ENCODE results near the gene HTR4.

The HTR4 gene

DNA sequence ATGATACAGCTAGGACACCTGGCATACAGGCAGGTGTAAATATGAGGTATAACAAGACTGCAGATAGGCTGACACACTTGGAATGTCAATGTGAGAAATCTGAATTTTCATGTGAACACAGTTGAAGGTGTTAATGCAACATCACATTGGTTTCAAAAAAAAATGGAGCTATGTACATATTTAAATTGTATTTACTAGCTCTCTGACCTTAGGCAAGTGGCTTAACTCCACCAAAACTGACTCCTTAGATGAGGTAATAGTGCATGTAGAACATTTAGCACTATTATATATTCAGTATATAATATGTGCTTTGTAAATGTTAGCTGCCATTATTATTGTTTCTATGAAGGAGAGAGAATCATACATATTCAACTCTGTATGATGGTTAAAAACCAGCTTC is 48.0 kb downstream of the HTR4 start:
- no peak for DNase-seq

DNA sequence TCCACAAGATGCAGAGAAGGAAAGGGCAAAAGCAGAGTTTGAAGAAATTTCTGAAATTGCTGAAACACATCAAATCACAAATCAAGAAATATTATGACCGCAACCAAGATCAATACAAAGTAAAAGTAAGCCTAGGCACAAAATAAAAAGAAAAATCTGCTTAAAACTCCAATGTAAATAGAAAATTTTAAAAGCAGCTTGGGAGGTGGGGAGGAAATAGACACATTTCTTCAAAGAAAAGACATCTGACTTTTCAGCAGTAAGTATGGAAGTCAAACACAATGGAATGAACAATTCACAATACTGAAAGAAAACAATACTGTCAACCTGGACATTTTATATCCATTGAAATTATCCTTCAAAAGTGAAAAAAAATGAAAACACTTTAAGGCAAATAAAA is 55.1 kb downstream of the HTR4 start:
- no peak for DNase-seq

DNA sequence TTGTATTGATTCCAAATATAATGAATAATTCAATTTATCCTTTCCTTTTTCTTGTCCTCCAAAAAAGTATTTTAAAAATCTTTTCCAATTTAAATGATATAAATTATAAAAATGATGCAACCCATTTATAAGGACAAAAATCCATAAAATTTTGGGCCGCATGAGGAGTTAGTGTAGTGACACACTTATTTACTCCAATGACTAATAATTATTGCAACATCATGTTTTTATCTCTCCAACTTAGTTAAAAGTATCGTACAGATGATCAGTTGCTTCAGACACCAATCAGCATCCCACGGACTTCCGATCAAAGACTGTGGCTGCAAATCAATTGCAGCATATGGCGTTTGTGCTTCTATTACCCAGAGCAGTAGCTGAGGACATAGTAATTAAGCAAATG is 58.6 kb downstream of the HTR4 start:
- no peak for DNase-seq

DNA sequence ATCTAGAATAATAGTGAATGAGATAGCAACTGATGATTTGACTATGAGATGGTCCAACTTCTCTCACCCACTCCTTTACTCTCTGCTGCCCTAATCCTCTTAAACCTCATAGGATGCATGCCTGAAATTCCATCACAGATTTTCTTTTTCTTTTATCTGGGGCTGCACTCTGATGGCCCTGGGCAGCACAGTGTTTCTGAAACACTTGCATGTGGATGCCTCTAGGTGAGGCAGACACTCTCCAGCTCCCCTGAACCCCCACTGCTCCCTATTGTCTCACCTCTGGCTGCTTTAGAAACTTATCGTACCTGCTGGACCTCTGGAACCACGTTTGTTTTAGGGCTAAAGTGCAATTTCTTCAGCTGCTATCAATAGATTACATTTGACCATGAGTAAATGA is 67.5 kb downstream of the HTR4 start:
- DNase-seq = no peak

DNA sequence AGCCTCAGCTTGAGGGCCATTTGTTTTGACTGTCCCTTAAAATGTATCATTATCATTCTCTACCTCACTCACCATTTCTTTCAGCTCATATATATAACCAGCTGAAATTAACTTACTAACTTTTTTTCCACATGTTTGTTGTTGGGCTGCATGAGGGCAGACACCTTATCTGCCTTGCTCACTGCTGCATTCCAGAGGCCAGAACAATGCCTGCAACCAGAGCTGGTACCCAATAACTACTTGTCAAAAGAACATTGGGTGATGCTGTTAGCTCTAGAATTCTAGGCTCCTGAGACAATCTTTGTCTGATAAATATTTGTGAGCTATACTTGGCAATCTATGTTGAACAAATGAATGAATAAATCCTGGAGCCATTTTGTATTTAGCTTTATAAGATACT is 68.3 kb downstream of the HTR4 start:
- no peak for DNase-seq

DNA sequence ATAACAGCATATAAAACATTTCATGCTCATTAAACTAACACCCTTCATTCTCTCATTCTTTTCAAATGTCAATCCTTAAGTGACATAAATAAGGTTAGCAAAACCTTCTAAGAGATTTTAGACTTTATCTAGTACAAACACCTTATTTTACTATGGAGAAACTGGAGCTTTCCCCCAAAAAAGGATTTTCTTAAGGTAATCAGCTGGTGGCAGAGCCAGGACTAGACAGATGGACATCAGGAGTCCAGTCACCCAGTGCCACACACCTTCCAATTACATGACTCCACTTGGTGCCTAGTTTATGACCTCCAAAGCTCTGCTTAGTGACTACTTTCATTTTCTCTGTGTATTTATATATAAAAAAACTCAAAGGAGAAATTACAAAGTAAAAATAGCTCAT is 70.2 kb downstream of the HTR4 start:
- DNase-seq = no peak

DNA sequence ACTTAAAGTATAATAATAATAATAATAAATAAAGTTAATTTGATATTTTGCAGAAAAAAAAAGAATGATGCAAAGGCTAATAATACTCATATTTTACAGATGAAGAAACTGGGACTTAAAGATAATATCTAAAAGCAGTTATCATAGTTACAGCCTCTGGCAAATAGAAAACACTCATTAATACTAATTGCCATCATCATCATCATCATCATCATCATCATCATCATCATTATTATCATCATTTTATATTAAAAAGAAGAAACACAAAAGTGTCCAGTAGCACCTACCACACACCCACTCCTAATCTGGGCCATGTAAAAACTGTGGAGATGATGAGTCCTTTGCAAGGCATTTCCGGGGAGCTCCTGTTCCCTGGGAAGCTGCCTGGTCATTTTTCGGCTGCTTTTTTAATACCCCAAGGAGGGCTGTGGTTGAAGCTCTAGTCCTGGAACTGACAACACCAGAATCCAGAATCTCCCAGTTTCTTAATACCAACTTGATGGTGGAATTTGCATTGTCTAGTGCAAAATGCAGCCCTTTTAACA is 70.8 kb downstream of the HTR4 start:
- DNase-seq = no peak

DNA sequence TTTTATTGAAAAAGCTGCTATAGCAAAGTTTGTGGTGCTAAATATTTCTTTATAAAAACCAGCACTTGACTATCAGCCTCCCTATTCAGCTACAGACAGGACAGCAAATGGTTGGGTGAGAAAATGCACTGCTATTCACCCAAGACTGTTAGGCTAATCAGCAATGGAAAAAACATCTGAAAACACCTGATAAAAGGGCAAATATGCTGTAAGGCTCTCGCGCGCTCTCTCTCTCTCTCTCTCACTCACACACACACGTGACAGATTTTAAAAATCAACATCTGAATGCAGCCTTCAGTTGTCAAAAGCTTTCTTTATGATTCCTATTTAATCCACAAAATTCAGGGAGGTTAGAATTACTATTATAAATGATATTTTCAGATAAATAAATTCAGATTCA is 80.2 kb downstream of the HTR4 start:
- no peak for DNase-seq

DNA sequence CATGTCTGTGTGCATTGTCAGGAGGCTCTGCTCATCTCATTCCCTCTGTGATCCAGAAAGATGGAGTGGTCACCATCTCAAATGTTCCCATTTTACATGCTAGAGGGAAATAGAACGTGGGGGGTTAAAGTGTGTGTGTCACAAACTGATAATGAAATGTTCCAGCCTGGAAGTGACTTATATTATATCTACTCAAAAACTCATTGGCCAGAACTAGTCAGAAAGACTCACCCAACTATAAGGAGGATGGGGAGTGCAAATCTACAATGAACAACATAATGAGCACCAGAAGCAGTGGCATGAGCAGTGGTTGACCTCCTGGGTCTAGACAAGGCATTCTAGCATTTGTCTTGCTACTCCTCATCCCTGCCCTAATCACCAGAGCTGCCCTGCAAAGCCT is 81.0 kb downstream of the HTR4 start:
- DNase-seq = no peak

DNA sequence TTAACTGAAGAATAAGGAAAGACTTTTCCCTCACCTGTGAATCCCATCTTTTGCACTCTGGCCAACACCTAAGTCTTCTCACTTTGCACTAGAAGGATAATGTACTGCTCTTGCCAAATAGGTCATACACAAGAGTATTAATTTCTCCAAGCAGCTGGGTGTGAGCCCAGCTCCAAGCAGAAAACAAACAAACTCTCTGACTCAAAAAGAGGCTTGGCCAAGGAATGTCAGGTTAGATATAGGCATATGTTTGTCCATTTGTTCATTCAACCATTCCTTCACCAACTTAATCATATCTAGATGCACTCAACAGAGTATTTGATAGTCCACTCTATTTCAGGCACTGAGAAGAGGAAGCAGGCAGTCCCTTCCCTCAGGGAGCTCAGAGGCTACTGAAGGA is 84.4 kb downstream of the HTR4 start:
- no peak for DNase-seq

DNA sequence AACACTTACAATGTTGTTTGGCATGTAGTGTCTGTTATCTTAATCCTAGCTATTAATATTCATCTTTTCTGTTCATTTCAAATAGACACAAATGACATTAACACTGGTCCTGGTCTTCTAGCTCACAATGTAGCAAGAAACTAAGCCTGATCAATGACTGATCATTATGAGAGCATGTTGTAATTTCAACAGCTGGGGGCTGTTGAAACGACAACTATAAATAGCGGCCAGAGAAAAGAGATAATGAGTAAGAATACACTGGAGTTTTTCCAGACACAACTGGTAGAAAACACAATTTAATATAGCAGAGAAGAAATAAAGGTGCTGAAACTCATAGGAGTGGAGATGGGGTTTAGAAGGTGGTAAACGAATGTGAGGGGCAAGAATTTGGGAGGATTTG is 89.2 kb downstream of the HTR4 start:
- DNase-seq = no peak

DNA sequence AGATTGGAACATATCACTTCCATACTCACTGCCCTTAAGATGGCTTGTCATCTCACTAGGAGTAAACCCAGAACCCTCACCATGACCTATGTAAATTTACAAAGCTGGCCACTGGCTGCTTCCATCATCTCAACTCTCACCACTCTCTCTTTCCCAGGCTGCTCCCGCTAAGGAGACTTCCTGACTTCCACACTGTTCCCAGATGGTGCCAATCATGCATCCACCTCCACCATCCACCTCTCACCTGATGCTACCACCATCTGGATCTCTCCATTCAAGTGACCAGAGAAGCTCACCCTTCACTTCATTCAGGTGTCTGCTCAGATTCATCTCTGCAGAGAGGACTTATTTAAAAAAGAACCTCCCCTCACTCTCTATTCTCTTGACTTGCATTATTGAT is 91.3 kb downstream of the HTR4 start:
- no peak for DNase-seq

DNA sequence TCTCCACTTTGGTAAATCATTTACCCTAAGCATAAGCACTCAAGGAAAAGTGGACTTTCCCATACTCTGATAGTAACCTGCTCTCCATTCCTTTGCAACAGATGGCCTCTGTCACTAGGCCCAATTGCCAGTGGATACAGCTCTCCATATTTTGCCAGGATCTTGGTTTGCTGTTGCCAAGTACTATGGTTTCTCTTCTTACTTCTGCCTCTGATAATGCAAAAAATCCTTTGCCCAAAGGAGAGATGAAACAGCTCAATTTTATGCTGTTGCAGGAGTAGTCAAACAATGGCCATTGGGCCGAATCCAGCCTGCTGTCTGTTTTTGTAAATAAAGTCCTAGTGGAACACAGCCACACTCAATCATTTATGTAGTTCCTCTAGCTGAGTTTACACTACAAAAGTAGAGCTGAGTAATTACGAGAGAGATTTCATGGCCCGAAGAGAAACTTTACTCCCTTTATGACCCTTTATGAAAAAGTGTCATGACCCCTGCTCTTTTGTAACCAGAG is 92.5 kb downstream of the HTR4 start:
- DNase-seq = no peak

DNA sequence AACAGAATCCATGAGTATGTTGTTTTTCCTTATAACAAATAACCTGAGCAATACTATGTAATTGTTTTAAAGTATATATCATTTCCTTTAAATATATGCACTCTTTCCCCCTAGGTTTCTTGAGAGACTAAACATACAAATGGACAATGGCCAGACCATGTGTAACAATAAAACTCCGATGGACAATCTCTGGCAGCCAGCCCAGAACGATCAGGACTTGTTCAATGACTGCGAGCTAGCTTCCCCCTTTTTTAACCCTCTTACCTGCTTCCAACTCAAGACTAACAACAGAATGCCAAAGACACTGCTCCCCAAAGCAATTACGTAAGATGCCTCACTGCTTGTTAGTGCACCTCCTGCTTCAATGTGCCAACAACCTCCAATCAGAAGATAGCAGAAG is 94.9 kb downstream of the HTR4 start:
- no peak for DNase-seq

DNA sequence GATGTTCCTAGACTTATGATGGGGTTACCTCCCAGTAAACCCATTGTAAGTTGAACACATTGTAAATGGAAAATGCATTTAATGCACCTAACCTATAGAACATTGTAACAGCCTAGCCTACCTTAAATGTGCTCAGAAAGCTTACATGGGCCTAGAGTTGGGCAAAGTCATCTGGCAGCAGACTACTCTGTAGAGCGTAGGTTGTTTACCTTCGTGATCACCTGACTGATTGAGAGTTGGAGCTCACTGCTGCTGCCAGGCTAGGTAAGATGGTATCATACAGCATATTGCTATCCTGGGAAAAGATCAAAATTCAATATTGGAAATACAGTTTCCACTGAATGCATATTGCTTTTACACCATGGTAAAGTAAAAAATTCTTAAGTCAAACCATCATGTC is 95.4 kb downstream of the HTR4 start:
- DNase-seq = no peak

DNA sequence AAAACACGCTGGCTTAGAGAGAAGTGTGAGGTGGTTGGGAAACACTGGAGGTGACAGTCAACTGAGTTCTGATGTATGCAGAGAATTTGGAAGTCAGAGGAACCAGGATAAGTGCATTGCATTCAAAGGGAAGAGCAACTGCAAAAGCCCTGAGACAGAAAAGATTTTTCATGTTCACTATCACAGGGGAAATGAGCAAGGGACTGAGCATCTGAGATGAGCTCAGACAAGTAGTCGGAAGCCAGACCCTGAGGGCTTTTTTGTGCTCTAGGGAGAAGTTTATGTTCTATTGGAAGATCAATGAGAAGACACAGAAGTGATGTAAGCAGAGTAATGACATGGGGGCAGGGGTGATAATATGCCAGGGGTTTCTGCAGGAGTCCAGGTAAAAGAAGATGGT is 97.5 kb downstream of the HTR4 start:
- no peak for DNase-seq

DNA sequence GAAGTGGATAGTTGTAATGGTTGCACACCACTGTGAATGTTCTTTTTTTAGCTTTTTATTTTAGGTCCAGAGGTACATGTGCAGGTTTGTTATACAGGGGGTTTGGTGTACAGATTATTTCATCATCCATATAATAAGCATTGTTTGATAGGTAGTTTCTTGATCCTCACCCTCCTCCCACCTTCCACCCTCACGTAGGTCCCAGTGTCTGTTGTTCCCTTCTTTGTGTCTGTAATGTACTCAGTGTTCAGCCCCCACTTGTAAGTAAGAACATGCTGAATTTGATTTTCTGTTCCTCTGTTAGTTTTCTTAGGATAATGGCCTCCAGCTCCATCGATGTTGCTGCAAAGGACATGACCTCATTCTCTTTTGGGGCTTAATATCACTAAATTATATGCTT is 99.7 kb downstream of the HTR4 start:
- no peak for DNase-seq

DNA sequence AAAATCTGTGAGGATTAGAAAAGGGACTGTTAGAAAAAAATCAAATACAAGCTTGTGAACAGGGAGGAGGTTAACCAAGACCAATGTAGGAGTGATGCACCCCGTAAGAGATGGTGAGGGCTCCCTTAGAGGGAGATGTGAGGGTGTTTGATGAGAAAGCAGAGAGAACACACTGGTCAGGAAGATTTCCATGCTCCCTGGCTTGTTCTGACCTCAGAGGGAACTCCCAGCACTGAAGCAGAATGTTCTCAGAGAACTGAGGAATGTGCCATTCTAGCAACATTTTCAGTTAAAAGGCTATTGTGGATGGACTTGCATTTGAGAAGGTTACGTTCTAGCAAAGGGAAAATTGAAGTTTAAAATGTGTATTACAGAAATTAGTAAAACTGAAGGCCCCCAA is 110.6 kb downstream of the HTR4 start:
- no peak for DNase-seq

DNA sequence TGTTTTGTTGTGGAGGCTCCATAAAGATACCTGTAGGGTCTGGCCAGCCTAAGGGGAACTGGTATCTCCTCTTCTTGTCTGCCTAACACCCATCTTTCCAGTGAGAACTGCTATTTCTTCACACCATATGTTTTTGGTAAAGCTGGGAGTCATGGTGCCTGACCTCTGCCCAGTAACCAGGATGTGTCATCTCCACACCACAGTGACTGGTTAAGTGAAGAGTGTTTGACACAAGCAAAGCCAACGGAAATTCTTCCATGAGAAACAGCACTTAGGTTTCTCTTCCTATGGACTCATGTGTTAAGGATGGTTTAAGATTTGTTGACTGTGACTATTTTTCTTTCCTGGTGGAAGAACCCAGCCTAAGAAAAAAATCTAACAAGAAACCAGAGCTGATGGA is 111.5 kb downstream of the HTR4 start:
- no peak for DNase-seq

DNA sequence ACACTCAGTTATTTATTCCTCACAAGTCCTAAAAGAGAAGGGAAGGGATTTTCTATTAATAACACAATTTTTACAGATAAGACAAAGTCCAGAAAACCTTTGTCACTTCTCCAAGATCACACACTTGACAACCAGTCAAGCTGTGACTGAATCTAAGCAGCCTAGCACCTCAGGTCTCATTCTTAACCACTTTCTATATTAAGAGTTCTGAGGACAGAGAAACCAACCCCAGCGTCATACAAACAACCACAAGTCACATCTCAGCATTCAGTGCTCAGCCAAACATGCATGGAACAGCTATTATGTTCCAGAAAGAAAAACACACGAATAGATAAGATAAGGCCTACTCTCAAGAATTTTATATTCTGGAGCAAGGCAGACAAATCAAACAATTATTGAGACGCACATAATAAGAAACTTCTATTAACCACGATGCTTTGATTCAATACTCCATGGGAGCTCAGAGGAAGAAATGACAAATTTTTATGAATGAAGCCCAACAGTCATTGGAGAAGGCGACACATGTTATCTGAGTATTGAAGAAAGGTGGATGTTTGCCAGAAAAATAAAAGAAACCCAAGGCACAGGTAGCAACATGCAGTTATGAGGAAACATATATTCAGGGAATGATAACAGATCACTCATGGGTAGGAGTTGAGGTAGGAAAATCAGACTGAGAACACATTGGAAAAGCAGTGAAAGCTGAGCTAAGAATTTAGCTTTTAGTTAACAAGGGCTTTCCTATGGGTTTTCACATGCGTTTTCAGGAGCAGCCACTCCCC is 113.1 kb downstream of the HTR4 start:
- no peak for DNase-seq

DNA sequence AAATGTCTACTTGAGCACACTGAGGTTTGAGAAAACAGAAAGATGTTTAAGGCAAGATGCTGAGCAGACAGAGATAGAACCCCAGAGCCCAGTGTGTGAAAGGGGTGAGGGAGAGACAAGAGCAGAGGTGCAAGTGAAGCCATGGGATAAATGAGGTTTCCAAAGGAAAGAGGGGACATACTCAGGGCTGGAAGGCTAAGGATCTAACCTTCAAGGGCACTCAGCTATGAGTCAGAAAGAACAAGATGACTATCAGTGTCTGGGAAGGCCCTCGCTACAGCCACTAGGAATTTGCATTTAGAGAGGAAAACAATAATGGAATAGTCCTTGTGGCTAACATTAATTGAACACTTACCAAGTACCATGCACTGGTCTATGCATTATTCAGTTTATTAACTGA is 113.7 kb downstream of the HTR4 start:
- no peak for DNase-seq

DNA sequence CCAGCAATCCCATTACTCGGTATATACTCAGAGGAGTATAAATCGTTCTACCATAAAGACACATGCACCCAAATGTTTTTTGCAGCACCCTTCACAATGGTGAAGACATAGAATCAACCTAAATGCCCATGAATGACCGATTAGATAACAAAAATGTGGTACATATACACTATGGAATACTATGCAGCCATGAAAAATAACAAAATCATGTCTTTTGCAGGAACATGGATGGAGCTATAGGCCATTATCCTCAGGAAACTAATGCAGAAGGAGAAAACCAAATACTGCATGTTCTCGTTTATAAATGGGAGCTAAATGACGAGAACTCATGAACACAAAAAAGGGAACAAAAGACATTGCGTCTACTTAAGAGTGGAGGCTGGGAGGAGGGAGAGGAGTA is 114.5 kb downstream of the HTR4 start:
- DNase-seq = no peak

DNA sequence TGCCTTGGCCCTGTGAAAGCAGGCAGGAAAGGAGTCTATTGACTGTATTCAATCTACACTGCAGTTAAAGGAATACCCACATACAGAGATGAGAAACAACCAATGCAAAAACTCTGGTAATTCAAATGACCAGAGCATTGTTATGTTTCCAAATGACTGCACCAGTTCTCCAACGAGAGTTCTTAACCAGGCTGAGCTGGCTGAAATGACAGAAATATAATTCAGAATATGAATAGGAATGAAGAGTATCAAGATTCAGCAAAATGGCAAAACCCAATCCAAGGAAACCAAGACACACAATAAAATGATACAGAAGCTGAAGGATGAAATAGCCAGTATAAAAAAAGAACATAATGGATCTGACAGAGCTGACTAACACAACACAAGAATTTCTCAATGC is 119.1 kb downstream of the HTR4 start:
- no peak for DNase-seq

DNA sequence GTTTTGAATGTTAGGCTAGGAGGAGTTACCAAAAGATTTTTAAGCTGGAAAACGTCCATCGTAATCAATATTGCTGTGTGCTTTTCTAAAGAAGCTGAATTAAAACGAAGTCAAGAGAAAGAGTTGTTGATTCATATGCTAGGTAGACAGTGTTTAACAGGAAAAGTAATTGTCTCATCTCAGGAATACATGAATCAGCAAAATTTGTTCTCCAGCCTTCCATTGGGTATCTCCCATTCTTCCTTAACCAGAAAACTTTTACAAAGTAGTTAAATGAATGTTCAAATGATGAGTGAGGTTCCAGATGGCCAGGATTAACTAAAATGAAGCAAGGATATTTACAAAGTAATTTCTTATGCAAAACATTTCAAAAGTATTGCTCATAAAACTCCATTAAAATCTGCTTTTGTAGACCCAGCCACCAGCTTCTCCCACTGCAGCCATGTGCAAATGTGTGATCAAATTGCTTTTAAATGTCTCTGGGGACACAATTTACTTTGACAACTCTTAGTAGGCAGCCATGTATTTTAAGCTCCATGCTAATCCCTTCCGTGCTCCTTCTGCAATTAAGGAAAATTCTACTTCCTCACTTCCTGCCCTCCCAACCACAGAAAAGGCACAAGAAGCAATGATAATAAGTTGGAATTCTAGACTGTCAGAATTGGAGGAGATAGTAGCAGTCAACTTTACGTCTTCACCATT is 121.2 kb downstream of the HTR4 start:
- DNase-seq = no peak

Data from C1 segment of cervical spinal cord (tissue), 14 donors.